GM19463 (cell line): ENCODE measurements around the gene PHKG2.

Source experiments
- ATAC-seq: cut with Tn5 transposase; IDR thresholded peaks from one replicate; pipeline ENCODE4 v1.9.1; 2021; ENCODE audit warnings: mild to moderate bottlenecking, moderate library complexity; ENCODE audit not compliant: unreplicated experiment

Gene PHKG2

DNA sequence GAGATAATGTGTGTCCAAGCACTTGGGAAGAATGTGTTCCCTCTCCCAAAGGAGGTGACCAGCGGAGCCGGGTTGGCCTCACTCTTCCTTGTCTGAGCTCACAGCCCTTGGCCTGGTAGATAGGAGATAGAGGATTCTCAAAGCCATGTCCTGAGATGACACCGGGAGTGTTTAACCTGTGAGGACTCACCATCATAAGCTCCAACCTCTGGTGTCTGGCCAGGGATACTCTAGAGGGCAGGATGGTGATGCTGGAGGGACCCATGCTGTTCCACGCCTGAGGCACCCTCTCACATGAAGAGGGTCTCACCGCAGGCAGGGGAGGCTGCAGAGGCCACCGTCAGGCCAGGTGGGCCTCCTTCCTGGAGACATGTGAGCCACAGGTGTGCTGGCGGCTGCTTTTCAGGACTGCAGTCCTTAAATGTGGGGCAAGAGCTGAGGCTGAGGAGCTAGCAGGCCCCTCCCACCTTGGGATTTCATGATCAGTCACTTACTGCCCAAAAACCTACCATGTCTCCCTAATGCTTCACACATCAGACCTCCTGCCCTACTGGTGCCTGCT is 45.4 kb downstream of the PHKG2 start:
- no peak for ATAC-seq

GRCh38 chr16:30794634-30795033 is 46.4 kb downstream of the PHKG2 start:
- no peak for ATAC-seq

DNA sequence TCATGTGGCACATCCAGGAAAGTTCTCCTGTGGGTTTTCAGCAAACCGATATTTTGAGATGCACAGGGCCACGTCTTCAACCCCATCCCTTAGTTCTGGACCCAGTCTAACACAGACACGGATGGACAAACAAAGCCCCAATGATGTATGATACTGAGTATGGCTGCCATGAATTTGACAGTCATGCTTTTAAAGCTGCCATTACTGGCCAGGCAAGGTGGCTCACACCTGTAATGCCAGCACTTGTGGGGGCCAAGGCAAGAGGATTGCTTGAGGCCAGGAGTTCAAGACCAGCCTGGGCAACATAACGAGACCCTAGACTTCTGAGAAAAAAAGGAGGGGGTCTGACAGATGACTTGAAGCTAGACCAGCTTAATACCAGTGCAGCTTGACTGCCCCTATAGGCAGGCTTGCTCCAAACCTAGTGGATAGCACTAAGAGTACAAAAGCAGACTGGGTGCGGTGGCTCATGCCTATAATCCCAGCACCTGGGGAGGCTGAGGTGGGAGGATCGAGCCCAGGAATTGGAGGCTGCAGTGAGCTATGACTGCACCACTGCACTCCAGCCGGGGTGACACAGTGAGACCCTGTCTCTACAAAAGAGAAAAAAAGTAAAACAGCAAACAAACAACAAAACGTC is 49.6 kb downstream of the PHKG2 start:
- no peak for ATAC-seq
